HG02884 (cell line): ENCODE measurements around the gene PFKP.
A peak's percentile ranks its signal among the peaks of the same experiment; 100 is the strongest.
"Not testable (repeated sequence)": the region's sequence is repeated elsewhere in the genome, so short reads cannot be mapped to it uniquely, and the experiment has no call there.

Experiments used
- ATAC-seq: cut with Tn5 transposase; IDR thresholded peaks from one replicate; pipeline ENCODE4 v1.9.1; 2021; ENCODE audit warnings: mild to moderate bottlenecking, moderate library complexity; ENCODE audit not compliant: unreplicated experiment

Gene PFKP

GRCh38 chr10:3046981-3047547, 20.3 kb upstream of the PFKP start:
- no peak for ATAC-seq

- no peak for ATAC-seq
Observed at GRCh38 chr10:3047596-3047995, 19.8 kb upstream of the PFKP start.

GRCh38 chr10:3048119-3049019, 19.0 kb upstream of the PFKP start:
- ATAC-seq, result no peak

GRCh38 chr10:3051692-3052091, 15.7 kb upstream of the PFKP start:
- ATAC-seq, result no peak

GRCh38 chr10:3053155-3053554, 14.2 kb upstream of the PFKP start:
- no peak for ATAC-seq

- no peak for ATAC-seq
Observed at GRCh38 chr10:3054183-3054850, 13.0 kb upstream of the PFKP start.

- ATAC-seq, result no peak
Observed at GRCh38 chr10:3054851-3055199, 12.5 kb upstream of the PFKP start.

GRCh38 chr10:3056280-3057037, 10.9 kb upstream of the PFKP start:
- ATAC-seq, result no peak

- no peak for ATAC-seq
Observed at GRCh38 chr10:3057946-3058345, 9.4 kb upstream of the PFKP start.

GRCh38 chr10:3059974-3060373, 7.4 kb upstream of the PFKP start:
- ATAC-seq, result no peak

- no peak for ATAC-seq
Observed at GRCh38 chr10:3060481-3060889, 6.9 kb upstream of the PFKP start.

GRCh38 chr10:3061323-3061898, 5.9 kb upstream of the PFKP start:
- ATAC-seq, result not testable (repeated sequence)

- ATAC-seq, result no peak
Observed at GRCh38 chr10:3062502-3063186, 4.7 kb upstream of the PFKP start.

GRCh38 chr10:3064423-3064822, 2.9 kb upstream of the PFKP start:
- ATAC-seq, result no peak

- no peak for ATAC-seq
Observed at GRCh38 chr10:3065622-3066021, 1.7 kb upstream of the PFKP start.

- no peak for ATAC-seq
Observed at GRCh38 chr10:3066317-3067117, 831 bp upstream of the PFKP start.

- ATAC-seq, result peak; percentile 5
Observed at GRCh38 chr10:3067859-3068179, 471 bp downstream of the PFKP start.

- peak; percentile 34 for ATAC-seq
Observed at GRCh38 chr10:3068201-3068967, 1.0 kb downstream of the PFKP start.
